Measurements from ENCODE around the gene MEF2B.
"Not testable (repeated sequence)": the region's sequence is repeated elsewhere in the genome, so short reads cannot be mapped to it uniquely, and the experiment has no call there.

MEF2B gene

DNA sequence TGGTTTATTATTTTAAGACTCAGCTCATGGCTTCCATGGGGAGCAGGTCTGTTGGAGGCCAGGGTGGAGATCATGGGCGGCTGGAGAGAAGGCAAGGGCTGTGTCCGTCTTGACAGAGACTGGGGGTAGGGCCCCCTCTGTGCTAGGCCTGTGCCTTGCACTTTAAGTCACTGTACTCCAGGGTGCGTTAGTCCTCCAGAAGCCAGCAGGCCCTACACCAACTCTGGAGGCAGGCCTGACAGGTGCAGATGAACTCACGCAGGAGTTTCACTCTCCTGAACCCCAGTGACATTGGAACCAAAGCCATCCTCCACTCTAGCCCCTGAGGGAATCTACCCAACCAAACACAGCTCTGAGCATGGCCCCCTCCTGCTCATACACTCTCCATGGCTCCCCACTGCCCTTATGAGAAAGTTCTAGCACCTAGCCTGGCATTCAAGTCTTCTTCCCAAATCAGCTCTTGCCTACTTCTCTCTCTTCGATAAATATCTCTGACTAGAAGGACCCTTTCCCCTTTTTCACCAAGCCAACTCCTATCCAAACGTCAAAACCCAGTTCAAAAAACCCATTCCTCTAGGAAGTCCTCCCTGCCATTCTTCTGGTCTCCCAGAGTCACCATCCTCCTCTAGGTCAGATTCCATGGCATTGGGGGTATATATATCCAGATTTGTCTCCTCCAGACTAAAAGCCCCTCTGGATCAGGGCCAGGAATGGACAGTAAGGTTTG is 15.1 kb downstream of the MEF2B start:
- no peak for DNase-seq

DNA sequence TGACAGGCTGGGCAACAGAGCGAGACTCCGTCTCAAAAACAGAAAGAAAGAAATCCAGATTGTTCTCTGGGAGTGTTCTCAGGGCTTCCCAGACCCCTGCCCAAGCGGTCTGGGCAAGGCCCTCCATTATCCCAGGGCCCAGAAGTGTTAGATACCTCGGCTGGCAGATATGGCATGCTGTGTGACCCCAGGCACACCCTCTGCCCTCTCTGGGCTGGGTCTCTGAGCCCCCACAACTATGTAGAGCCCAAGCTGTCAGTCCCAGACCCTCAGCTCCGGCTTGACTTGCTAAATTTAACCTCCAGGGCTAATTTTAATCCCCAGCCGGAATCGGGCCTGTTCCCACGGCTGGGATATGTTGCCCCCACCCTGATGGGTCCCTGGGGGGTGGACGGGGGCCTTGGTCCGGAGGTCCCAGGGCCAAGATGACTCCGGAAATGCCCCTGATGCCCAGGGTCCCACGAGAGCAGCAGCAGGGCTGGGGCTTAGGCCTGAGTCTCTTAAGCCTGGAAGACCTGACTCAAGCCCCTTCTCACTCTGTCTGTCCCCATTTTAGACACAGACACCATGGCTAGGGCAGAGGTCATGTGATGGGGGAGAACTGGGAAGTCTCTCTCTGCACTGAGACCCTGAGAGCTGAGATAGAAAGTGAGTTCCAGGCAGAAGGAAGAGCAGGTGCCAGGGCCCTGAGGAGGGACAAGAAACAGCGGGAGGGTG is 17.2 kb downstream of the MEF2B start:
- no peak for DNase-seq

DNA sequence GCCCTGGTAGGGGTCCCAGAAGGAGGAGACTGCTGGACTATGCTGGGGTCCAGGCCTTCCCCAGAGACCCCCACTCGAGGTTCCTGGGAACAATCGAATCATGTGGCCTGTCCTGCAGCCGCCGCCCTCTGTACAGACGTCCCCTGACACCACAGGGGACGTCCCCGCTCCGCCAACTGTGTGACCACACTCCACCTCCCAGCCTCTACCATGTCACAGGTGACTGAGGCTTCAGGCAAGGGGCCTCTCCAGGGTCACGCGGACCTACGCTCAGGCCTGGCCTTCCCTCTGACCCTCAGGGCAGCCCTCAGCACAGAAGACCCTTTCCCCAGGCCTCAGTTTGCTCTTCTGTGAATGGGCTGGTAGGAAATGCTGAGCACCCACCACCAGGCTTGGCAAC is 18.6 kb downstream of the MEF2B start:
- no peak for DNase-seq

DNA sequence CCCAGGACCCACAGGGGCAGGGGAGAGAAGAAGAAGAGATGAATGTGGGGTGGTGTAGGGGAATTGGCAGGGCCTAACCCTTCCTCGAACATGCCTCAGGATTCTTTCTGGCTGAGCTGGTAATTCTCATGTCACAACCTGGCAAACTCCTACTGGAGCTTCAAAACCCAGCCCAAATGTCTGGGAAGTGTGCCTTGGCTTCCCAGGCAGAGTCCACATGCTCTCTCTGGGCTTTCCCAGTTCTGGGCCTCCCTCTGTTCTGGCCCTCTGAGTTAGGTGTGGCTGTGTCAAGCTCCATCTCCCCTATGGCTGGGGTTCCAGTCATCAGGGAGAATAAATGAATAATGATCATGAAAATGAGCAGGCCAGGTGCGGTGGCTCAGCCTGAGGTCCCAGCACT is 20.6 kb downstream of the MEF2B start:
- no peak for DNase-seq

DNA sequence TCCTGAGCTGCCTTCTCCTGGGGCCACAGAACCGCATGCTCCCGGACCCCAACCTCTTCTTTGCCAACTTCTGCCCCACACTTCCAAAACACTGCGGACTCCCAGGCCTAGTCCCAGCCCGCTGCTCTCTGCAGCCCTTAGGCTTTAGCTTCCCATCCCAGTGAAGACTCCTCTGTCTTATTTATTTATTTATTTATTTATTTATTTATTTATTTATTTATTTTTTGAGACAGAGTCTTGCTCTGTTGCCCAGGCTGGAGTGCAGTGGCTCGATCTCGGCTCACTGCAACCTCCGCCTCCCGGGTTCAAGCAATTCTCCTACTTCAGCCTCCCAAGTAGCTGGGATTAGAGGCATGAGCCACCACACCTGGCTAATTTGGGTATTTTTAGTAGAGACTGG is 21.6 kb downstream of the MEF2B start:
- not testable (repeated sequence) for DNase-seq

DNA sequence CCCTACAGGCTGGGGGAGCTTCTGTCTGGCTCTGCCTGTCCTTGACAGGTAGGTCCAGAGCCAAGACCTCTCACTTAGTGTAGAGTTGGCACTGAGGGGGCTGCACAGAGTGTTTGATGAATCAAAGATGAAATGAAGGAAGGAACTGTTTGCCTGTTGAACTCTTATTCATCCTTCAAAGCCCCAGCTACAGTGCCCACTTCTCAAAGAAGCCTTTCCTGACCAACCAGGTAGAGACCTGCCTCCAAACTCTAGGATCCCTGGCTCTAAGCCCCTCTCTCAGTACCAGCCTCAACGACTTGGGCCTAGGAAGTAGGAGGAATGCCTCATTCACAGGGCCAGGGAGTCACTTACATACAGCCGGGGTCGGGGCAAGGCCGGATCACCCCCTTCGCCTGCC is 22.7 kb downstream of the MEF2B start:
- DNase-seq: no peak

DNA sequence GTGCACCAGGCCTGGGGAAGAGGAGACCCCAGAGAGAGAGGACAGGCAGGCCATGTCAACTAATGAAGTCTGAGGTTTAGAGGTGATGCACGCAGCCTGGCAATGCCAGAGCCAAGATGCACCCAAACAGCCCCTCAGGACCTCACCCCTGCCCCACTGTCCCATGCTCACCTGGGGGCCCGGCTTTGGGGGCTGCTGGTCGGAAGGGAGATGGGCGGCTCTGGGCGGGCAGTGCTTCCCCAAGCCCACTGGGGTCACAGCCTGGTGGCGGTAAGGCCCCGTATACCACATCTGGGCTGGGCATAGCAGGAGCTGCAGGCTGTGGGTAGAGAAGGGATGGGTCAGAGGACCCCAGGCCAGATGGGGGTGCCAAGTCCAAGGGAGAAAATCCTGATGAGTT is 23.2 kb downstream of the MEF2B start:
- DNase-seq: no peak

DNA sequence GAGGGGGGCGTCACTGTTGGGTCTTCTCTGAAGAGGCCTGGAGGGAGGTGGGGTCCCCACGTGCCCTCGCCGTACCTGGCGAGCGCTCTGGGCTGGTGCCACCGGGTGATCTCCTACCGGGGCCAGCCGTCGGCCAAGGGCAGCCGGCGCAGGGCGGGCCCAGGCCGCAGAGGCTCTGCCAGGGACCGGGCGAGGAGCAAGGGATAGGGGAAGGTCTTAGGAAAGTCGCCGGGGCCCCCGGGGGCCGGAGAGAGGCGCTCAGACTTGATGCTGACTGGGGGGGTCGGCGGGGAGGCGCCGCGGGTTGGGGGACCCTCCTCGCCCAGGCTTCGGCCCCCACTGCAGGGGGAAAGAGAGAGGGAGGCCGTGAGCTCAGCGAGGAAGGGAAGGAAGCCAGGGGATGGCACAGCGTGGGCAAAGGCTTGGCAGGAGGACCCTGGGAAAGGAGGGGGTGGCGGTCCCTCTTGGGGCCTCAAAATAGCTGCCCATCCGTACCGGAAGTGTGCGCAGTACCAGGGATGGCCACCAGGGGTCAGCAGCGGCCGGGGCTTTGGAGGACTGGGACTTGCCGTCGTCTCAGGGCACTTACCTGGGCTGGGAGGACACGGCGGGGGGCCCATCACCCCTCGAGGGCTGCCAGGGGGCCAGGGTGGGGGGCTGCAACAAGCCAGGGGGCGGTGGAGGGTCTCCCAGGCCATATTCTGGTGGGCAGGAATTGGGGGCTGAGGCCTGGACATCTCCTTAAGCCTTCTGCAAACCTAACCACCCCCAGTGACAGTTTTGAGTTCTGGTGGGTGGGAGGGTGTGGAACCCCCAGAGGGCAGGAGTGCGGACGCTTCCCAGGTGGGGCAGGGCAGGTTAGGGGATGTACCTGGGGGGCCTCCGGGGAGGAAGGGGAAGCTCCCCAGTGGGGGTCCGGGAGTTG is 24.1 kb downstream of the MEF2B start:
- DNase-seq: peak; percentile 80

DNA sequence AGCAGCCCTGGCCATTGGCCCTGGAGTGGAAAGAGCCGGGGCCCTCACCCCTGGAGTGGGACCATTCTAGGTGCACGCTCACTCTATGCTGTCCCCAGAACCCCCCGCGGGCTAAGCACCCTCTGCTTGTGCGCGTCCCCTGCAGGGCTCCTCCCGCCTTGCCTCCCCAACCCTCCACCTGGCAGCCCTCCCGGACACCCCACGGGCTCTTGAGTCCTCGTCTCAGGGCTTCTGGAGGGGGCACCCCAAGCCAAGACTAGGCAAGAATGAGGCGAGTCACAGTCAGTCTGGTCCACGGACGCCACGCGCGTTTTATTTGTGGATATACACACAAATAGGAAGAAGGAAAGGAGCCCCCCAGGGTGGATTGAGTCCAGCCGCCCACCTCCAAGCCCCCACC is 24.8 kb downstream of the MEF2B start:
- DNase-seq: no peak

DNA sequence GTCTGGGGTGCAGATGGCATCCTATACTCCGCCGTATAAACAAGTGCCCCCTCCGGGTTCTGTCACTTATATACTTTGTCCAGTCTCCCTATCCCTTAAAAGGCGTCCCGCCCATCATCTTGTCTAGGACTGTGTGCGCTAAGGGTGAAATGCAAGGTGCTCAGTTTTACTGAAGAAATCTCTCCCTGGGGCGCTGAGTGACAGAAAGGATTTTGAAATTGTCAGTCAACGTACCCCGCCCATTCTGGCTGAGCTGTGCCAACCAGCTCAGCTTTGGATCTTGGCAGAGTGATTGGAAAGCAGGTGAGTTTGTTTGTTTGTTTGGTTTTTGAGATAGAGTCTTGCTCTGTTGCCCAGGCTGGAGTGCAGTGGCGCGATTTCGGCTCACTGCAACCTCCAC is 27.7 kb downstream of the MEF2B start:
- no peak for DNase-seq

DNA sequence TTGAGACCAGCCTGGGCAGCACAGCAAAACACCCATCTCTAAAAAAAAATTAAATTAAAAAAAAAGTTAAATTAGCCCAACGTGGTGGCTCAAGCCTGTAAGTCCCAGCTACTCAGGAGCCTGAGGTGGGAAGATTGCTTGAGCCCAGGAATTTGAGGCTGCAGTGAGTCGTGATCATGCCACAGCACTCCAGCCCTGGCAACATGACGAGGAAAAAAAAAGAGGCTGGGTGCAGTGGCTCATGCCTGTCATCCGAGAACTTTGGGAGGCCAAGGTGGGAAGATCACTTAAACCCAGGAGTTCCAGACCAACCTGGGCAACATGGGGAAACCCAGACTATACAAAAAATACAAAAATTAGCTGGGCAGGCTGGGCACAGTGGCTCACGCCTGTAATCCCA is 29.6 kb downstream of the MEF2B start:
- DNase-seq: no peak

DNA sequence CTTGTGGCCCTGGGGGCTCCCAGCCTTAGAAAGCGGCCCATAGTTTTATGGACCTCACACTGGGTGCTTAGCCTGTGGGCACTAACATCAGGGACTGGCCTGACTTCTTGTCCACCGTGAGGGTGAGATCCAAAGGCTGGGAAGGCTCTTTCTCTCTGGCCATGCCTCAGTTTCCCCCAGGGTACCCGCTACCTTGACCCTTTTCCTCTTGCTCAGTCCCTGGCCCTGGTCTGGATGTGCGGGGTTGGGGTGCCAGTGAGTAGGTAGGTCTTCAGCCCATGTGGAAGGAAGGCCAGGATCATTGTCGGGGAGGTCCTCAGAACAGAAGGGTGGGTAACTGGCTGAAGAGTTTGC is 30.2 kb downstream of the MEF2B start:
- no peak for DNase-seq

DNA sequence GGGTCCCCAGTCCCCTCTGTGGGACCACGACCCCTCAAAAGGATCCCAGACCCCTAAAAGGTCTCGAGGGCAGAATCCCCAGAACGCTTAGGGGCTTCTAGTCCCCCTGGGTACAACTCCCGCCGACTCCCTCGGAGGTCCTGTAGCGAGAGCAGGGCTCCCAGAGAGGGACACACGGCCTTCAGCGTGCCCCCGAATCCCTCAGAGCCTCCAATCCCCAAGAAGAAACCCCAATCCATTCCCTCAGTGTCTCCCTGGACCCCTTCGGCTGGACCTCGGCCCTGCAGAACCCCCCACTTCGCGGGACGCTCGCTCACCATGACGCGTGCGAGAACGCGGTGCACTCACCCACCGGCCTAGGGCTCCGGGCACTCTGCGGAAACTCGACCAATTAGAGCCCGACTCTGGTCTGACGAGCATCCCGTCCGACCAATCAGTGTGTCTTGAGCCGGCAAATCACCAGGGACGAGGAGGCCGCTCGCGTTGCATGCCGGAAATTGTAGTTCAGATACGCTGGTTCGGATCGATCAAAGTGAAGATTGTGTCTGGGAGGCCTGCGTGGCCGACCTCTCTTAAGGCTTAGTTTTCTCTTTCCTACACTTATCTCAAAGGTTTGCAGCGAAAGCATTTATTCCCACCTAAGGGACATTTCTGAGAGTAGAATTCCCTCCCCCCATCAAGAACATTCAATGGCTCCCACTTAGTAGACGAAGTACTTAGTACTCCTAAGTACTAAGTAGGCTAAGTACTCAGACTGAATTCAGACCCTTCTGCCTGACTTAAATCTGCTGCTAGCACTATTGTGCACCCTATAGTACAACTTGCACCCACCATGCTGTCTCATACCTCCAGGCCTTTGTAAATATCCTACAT is 31.7 kb downstream of the MEF2B start, which contains the start of gene TMEM161A:
TMEM161A (minus strand) TSS at position 370 of the 873 bp plus-strand sequence; CDS start at position 320, 50 bp downstream.
- DNase-seq: peak; percentile 94

DNA sequence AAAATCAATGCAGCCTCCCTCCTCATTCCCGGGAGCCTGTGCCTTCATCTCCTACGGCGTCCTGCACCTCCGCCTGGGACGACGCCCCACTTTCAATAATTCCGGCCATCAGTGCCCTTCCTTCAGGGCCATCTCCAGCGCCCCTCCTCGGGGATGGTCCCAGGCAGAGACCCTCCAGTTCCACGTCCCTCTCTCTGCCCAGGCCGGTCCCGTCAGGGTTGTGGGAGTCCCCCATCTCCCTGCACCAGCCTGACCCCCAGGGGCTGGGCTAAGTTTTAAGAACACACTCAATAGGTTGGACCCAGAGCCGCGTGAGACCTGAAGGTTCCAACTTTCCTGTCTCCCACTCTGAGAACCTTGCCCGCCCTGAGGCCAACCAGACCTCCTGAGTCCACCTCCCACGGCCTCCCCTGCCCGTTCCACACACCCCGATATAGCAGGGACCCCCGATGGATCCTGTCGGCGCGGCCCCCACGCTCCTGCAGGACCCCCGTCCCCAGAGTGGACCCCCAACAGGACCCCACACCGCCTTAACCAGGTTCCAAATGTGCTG is 32.4 kb downstream of the MEF2B start:
- no peak for DNase-seq

DNA sequence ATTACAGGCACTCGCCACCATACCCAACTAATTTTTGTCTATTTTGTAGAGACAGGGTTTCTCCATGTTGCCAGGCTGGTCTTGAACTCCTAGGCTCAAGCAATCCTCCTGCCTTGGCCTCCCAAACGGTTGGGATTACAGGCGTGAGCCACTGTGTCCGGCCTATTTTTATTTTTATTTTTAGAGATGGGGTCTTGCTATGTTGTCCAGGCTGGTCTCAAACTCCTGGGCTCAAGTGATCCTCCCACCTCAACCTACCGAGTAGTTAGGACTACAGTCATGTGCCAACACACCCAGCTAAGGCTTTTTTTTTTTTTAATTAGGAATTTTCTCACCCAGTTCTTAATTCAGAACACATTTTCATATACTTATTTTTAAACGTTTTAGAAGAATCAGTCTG is 34.4 kb downstream of the MEF2B start:
- not testable (repeated sequence) for DNase-seq

DNA sequence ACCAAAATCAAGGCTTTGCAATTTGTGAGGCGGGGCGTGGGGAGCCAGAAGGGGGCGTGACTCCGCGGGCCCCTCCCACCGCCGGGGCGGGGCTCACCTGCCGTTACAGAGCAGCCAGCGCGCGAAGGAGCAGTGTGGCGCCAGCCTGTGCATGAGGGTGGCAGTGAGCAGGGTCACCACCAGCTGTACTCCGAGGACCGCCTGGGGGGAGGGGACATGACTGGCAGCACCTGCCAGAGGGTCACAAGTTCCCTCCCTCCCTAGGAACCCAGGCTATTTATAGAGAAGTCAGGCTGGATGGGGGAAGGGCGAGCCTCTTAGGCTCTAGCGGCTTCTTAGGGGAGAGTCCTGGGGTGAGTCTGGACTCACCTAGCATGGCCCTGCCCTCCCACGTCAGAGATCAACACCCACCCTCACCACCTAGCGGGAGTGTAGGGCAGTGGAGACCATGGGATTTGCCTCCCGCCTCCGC is 35.3 kb downstream of the MEF2B start:
- DNase-seq: no peak

DNA sequence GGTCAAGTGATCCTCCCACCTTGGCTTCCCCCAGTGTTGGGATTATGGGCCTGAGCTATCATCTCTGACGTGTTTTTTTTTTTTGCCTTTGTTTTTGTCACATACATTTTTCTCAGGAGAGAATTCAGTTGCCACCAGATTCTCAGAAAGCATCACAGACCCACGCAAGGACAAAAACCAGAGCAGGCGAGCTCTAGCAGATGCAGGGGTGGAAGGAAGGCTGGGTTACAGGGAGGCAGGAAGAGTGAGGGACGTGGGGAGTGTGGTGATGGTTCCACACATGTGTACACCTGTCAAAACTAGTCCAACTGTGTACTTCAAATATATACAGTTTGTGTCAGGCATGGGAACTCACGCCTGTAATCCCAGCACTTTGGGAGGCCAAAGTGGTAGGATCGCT is 36.1 kb downstream of the MEF2B start:
- no peak for DNase-seq

DNA sequence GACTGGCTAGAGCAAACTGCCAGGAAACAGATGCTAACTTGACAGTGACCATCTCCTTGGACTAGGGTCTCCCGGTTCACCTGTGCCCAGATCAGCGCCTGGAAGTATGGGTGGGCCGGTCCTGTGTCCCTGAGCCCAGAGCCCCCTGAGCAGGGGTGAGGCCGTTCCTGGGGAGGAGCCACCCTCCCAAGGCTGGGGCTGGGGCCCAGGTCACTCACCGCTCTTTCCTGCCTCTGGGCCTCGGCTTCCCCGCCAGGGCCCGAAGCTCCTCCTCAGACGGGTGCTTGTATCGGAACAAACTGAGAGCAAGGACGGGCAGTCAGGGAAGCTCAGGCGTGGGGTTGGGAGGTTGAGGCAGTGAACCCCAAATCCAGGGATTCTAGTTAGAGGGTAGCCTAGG is 37.2 kb downstream of the MEF2B start:
- no peak for DNase-seq

DNA sequence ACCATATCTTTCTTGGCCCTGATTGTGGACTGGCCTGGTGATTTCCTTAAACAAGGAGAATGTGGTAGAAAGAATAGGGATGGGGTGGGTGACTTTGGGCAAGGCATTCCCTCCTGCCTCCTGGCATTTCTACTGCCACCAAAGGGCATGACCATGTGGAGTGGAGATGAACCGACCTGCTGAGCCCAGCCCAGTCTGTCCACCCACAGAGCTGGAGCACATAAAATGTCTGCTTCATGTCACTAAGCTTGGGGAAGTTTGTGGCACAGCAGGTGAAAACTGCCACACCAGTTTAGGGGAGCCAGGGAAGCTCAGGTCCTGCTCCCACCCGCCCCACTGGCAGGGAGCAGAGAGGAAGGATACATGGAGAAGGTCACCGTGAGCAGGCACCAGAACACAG is 38.1 kb downstream of the MEF2B start:
- DNase-seq: no peak

DNA sequence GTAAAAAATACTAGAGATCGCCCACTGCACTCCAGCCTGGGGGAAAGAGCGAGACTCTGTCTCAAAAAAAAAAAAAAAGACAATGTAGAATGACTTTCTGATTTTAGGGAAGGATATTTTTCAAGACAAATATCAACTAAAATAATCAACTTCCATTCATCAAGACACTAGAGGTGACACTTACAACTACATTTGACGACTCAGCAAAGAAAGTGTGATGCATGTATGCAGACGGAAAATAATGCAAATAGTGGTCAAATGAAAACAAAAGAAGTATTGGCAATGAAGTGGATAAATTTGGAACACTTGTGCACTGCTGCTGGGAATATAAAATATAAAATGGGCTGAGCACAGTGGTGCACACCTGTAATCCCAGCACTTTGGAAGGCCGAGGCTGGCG is 44.0 kb downstream of the MEF2B start:
- DNase-seq: no peak

DNA sequence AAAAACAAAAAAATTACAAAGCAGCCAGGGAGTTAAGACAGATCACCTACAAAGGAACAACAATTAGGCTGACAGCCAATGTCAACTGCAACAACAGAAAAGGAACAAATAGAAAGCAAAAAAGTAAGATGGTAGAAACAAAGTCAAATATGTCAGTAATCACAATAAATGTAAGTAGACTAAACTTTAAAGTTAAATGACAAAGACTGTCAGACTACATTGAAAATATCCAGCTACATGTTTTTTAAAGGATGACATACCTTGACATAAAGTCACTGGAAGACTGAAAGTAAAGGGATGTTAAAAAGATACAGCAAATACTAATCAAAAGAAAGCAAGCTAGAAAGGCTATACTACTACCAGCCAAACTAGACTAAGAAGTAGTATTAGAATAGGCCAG is 46.7 kb downstream of the MEF2B start:
- no peak for DNase-seq

DNA sequence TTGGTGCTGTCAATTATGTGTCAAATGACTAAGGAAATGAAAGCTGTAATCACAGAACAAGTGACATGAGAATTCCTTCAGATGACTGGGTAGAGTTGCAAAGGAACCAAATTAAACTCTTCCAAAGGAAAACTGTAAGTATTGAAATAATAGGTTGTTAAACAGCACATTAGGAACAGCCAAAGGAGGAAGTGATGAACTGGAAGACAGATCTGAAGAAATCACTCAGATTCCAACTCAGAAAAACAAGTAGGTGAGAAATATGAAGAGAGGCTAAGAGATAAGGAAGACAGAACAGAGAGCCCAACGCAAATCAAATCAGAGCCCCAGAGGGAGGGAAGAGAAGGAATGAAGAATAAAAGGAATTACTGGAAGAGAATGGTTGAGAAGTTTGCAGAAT is 47.2 kb downstream of the MEF2B start:
- no peak for DNase-seq
